Peyer's patch (tissue), 4 donors: Measurements from ENCODE around the gene HEATR3.

ENCODE experiments used
- POLR2A ChIP-seq, 2 donors: fragments of 450-650 bp; IDR thresholded peaks; one replicate each; pipeline ENCODE4 v1.5.1; 2017; ENCODE audit warnings: antibody characterized with exemption in 2 of 2, mild to moderate bottlenecking in 2 of 2, moderate library complexity in 2 of 2
- TF ChIP-seq, protein P1 (sequence below), 6 experiments: fragments of 450-650 bp in 4 of 6; fragments of 200-600 bp in 2 of 6; sonication (generic) in 1 of 6; IDR thresholded peaks; one replicate each; pipeline ENCODE4 v1.5.1; 2017 to 2019; ENCODE audit warnings: antibody characterized with exemption in 6 of 6, mild to moderate bottlenecking in 3 of 6, moderate library complexity in 1 of 6

DNA sequence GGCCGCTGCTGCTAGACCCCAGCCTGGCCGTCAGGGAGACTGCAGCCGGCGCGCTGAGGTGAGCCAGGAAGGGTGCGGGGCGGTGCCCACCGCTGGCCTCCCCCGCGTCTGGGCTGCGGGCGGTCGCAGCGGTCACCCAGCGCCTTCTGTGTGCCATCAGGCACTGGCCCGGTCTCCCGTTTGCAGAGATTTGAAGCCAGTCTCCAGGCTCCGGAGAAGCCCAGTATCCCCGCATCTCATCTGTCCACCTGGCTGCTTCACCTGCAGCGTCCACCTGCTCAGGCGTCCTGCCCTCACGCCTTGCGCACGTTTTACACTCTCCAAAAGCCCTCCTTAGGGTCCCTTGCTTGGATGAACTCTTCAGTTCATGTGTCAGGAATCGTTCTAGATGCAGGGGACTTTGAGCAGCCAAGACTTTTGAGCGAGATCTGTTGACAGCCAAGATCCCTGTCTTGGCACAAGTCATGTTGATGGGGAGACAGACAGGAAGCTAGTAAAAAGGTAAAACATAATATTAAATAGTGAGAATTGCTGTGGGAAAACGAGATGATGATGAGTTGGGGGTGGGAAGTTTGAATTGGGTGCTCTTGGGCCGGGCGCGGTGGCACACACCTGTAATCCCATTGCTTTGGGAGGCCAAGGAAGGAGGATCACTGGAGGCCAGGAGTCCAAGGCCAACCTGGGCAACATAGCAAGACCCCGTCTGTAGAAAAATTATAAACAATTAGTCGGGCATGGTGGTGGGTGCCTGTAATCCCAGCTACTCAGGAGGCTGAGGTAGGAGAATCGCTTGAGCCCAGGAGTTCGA is 916 bp downstream of the HEATR3 start:
- no peak for TF ChIP-seq POLR2A (IDR thresholded peaks at IDR 0.05)
- TF ChIP-seq, protein P1, sequence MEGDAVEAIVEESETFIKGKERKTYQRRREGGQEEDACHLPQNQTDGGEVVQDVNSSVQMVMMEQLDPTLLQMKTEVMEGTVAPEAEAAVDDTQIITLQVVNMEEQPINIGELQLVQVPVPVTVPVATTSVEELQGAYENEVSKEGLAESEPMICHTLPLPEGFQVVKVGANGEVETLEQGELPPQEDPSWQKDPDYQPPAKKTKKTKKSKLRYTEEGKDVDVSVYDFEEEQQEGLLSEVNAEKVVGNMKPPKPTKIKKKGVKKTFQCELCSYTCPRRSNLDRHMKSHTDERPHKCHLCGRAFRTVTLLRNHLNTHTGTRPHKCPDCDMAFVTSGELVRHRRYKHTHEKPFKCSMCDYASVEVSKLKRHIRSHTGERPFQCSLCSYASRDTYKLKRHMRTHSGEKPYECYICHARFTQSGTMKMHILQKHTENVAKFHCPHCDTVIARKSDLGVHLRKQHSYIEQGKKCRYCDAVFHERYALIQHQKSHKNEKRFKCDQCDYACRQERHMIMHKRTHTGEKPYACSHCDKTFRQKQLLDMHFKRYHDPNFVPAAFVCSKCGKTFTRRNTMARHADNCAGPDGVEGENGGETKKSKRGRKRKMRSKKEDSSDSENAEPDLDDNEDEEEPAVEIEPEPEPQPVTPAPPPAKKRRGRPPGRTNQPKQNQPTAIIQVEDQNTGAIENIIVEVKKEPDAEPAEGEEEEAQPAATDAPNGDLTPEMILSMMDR (IDR thresholded peaks at IDR 0.05): peak in 2 of 6 experiments; percentile 24 to 45
